Fibroblast of lung (primary cell): ENCODE measurements around the gene USP24.

Source experiments
- EZH2 ChIP-seq: IDR thresholded peaks from 2 replicates; pipeline ENCODE4 v1.5.1; 2012; ENCODE audit warnings: low read length, control low read depth, mild to moderate bottlenecking; ENCODE audit errors: missing control alignments
- TF ChIP-seq, protein P1 (sequence below), 2 donors: IDR thresholded peaks in 1 of 2; conservative IDR thresholded peaks in 1 of 2; 1 replicate in 1 of 2; 2 replicates in 1 of 2; pipeline ENCODE4 v1.5.1; 2011 to 2012; ENCODE audit warnings: low read length in 2 of 2, control low read depth in 1 of 2, inconsistent platforms in 1 of 2, low read depth in 1 of 2, mild to moderate bottlenecking in 1 of 2

DNA sequence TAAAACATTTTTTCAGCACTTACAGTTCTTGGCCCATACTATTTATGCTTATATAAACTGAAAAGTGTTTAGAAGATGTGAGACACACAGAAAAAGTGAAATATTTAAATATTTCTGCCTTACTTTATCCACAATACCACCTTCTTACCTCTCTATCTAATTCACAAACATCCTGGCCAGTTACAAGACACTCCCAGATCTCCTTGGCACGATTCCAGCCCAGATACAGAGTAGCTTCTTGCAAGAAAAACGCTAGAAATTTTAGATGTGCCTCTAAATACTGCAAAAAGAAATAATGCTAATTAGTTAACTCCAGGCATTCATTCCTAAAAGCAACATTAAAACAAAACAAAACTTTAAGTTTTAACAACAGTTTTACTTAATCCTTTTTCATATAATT is 68.4 kb downstream of the USP24 start:
- TF ChIP-seq, protein P1, sequence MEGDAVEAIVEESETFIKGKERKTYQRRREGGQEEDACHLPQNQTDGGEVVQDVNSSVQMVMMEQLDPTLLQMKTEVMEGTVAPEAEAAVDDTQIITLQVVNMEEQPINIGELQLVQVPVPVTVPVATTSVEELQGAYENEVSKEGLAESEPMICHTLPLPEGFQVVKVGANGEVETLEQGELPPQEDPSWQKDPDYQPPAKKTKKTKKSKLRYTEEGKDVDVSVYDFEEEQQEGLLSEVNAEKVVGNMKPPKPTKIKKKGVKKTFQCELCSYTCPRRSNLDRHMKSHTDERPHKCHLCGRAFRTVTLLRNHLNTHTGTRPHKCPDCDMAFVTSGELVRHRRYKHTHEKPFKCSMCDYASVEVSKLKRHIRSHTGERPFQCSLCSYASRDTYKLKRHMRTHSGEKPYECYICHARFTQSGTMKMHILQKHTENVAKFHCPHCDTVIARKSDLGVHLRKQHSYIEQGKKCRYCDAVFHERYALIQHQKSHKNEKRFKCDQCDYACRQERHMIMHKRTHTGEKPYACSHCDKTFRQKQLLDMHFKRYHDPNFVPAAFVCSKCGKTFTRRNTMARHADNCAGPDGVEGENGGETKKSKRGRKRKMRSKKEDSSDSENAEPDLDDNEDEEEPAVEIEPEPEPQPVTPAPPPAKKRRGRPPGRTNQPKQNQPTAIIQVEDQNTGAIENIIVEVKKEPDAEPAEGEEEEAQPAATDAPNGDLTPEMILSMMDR (conservative IDR thresholded peaks at IDR 0.05 in 1 of 2, IDR thresholded peaks at IDR 0.05 in 1 of 2; ENCODE audit: low read depth in 1 of 2, low read length in 2 of 2) = no peak
- no peak for TF ChIP-seq EZH2
